KMS-11 (cell line): ENCODE results near the gene RAB7B.

Experiments
- H2AFZ ChIP-seq: fragments of 200-600 bp; sonication (generic); 2 replicates; pipeline ENCODE4 v1.6.1; 2016; ENCODE audit warnings: antibody characterized with exemption, mixed run types, low read depth
- H3K27ac ChIP-seq: fragments of 200-600 bp; sonication (generic); 2 replicates; pipeline ENCODE4 v1.6.1; 2016; ENCODE audit warnings: mild to moderate bottlenecking, mixed run types
- H3K27me3 ChIP-seq: fragments of 200-600 bp; sonication (generic); 2 replicates; pipeline ENCODE4 v1.6.1; 2017; ENCODE audit warnings: mild to moderate bottlenecking, low read depth, mixed run types, moderate library complexity; ENCODE audit not compliant: insufficient read depth
- H3K36me3 ChIP-seq: fragments of 200-600 bp; sonication (generic); 2 replicates; pipeline ENCODE4 v1.6.1; 2017; ENCODE audit warnings: mild to moderate bottlenecking, mixed run types; ENCODE audit not compliant: insufficient read depth
- H3K4me1 ChIP-seq: fragments of 200-600 bp; sonication (generic); 2 replicates; pipeline ENCODE4 v1.6.1; 2016; ENCODE audit warnings: mild to moderate bottlenecking, low read depth, mixed run types; ENCODE audit not compliant: poor library complexity, severe bottlenecking
- H3K4me2 ChIP-seq: fragments of 200-600 bp; sonication (generic); 2 replicates; pipeline ENCODE4 v1.7.0; 2016; ENCODE audit warnings: mild to moderate bottlenecking, mixed run types
- H3K4me3 ChIP-seq: fragments of 200-600 bp; sonication (generic); IDR thresholded peaks from 2 replicates; pipeline ENCODE4 v1.6.1; 2017; ENCODE audit warnings: low read depth, low read length, mixed read lengths; ENCODE audit not compliant: insufficient read depth
- H3K79me2 ChIP-seq: fragments of 200-600 bp; sonication (generic); 2 replicates; pipeline ENCODE4 v1.6.1; 2016; ENCODE audit warnings: low read depth, mixed run types; ENCODE audit not compliant: insufficient read depth
- H3K9ac ChIP-seq: fragments of 200-600 bp; sonication (generic); 2 replicates; pipeline ENCODE4 v1.6.1; 2016; ENCODE audit warnings: mild to moderate bottlenecking, mixed run types
- H4K20me1 ChIP-seq: fragments of 200-600 bp; sonication (generic); 2 replicates; pipeline ENCODE4 v1.6.1; 2016; ENCODE audit warnings: mild to moderate bottlenecking, mixed run types; ENCODE audit not compliant: insufficient read depth
- TF ChIP-seq, protein P1 (sequence below): fragments of 200-600 bp; sonication (generic); conservative IDR thresholded peaks from 2 replicates; pipeline ENCODE4 v1.6.1; 2017; ENCODE audit warnings: low read depth, mild to moderate bottlenecking, antibody characterized with exemption, low read length, moderate library complexity, mixed read lengths

The RAB7B gene

DNA sequence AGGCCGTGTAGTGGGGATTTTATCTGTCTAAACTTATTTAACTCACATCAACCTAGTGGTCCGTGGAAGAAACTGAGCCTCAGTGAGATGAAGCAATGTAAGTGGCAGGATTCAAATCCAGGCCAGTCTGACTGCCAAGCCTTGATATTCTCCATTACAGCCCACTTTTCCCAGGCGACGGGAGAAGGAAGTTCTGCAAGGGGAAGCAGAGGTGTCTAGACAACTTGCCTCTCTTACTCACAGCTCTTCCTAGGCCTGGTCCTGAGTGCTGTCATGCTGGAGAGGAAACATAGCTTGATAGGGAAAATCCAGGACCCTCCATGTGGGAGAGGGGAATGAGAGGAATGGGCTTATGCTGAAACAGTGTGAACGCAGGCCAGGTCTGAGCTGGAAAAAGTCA is 11.4 kb upstream of the RAB7B start:
- Histone ChIP-seq H3K79me2 (no peaks in the 10 kb centered on the region), H3K9ac (no peak overlapping the region), H3K4me2 (no peak overlapping the region), H3K4me1 (no peaks in the 10 kb centered on the region), H3K36me3 (no peaks in the 10 kb centered on the region), H4K20me1 (no peaks in the 10 kb centered on the region), H3K27ac (no peak overlapping the region), H3K27me3 (no peaks in the 10 kb centered on the region), H3K4me3 (no peak overlapping the region), H2AFZ (no peak overlapping the region)
- TF ChIP-seq, protein P1, sequence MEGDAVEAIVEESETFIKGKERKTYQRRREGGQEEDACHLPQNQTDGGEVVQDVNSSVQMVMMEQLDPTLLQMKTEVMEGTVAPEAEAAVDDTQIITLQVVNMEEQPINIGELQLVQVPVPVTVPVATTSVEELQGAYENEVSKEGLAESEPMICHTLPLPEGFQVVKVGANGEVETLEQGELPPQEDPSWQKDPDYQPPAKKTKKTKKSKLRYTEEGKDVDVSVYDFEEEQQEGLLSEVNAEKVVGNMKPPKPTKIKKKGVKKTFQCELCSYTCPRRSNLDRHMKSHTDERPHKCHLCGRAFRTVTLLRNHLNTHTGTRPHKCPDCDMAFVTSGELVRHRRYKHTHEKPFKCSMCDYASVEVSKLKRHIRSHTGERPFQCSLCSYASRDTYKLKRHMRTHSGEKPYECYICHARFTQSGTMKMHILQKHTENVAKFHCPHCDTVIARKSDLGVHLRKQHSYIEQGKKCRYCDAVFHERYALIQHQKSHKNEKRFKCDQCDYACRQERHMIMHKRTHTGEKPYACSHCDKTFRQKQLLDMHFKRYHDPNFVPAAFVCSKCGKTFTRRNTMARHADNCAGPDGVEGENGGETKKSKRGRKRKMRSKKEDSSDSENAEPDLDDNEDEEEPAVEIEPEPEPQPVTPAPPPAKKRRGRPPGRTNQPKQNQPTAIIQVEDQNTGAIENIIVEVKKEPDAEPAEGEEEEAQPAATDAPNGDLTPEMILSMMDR, result no peak

DNA sequence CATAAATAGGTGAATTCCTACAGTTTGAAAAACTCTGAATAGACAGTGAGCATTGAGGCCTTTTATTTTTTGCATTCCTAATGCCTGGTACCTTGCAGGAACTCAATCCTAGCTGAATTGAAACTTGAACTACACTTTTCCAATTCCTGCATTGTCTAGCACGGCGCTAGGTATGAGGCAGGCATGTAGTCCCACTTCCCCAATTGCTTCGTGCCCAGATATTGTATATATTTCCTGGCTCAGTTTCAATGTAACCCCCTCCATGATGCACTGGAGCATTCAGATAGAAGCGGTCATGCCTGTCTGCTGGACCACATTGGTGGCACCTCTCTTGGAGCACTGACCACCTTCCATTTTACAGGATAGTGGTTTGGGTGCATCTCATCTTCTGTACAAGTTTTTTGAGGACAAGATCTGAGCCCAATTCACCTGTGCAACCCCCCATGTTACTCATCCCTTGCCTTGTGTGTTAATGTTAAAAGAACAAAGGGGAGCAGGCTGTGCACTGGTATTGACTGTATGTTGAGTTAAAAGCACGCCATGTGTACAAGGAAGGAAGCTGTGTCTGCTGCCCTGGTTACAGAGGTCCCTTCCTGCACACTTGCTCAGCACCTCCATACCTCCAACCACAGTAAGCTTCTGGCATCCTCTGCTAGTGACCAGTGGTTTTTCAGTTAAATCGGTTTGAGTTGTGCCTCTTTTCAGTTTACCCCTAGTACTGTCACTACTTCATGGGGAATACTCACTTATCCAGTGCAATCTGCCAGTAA is 10.0 kb upstream of the RAB7B start:
- H3K4me2 ChIP-seq, result no peak overlapping the region
- no peak overlapping the region for H3K9ac ChIP-seq
- H4K20me1 ChIP-seq, result no peaks in the 10 kb centered on the region
- H3K27ac ChIP-seq, result no peak overlapping the region
- no peaks in the 10 kb centered on the region for H3K36me3 ChIP-seq
- TF ChIP-seq, protein P1, result no peak
- no peaks in the 10 kb centered on the region for H3K4me1 ChIP-seq
- H3K79me2 ChIP-seq, result no peaks in the 10 kb centered on the region
- no peak overlapping the region for H2AFZ ChIP-seq
- no peak overlapping the region for H3K4me3 ChIP-seq
- no peaks in the 10 kb centered on the region for H3K27me3 ChIP-seq

DNA sequence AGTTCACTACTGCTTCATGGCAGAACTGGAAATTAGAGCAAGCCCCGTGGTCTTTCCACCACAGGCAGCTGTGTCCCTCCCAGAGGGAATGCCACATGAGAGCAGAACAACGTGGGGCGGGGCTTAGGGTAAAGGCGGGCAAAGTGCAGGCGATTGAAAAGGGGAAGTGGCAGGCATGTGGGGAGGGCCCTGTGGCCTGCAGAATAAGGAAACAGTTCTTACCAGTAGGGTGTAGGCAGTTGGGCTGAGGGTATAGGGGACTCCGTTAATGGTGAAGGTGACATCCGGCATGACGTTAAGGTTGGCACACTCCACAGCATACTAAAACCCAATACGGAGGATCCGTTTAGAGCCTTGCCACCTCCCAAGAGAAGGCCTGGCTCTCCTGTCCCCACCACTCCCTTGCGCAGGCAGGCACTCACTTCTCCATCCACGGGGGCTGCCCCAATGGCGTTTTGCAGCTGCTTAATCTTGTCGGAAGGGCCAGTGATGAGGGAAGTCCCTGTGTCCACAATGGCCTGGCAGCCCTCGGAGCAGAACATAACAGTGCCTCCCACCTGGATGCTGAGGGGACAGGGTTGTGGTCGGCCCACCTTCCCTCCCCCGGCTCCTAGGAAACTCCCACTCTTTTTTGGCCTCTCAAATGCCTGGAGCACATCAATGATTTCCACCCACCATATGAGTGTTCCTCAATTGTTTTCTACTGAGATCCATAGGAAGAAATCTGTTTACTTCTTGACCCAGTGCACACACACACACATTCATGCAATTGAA is 9.1 kb upstream of the RAB7B start:
- H3K79me2 ChIP-seq, result no peaks in the 10 kb centered on the region
- no peak overlapping the region for H3K4me2 ChIP-seq
- H3K4me1 ChIP-seq, result no peaks in the 10 kb centered on the region

DNA sequence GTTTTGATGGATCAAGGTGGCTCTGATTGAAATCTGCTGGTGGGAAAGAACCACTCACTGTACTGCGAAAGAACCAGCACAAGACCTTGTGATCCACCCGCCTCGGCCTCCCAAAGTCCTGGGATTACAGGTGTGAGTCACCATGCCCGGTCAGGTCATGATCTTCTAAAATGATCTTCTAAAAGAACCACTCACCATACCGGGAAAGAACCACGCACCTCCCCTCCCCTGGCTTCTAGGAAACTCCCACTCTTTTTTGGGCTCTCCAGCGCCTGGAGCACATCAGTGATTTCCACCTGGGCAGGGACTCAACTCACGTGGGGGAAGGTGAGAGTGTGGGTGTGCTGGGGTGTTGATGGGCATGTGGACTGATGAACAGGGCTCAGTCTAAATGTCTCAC is 7.9 kb upstream of the RAB7B start:
- Histone ChIP-seq H3K4me2 (no peak overlapping the region), H2AFZ (no peak overlapping the region)

More for the DNA sequence above, 9.1 kb upstream of the RAB7B start:
- TF ChIP-seq, protein P1, result no peak
- Histone ChIP-seq H3K9ac (no peak overlapping the region), H3K27ac (no peak overlapping the region), H3K4me3 (no peak overlapping the region), H3K27me3 (no peaks in the 10 kb centered on the region), H3K36me3 (no peaks in the 10 kb centered on the region), H2AFZ (no peak overlapping the region), H4K20me1 (no peaks in the 10 kb centered on the region)

More for the DNA sequence above, 7.9 kb upstream of the RAB7B start:
- Histone ChIP-seq H3K36me3 (no peaks in the 10 kb centered on the region), H3K4me1 (no peaks in the 10 kb centered on the region), H4K20me1 (no peaks in the 10 kb centered on the region), H3K79me2 (no peaks in the 10 kb centered on the region), H3K27me3 (no peaks in the 10 kb centered on the region), H3K9ac (no peak overlapping the region), H3K4me3 (no peak overlapping the region), H3K27ac (no peak overlapping the region)
- TF ChIP-seq, protein P1, result no peak
